Activated gamma-delta T cell treated with Interleukin-2 at 50 U/mL for 16 hours (primary cell): Measurements from ENCODE around the gene FMO5.
A peak's percentile ranks its signal among the peaks of the same experiment; 100 is the strongest.
"Not testable (repeated sequence)": the region's sequence is repeated elsewhere in the genome, so short reads cannot be mapped to it uniquely, and the experiment has no call there.

ENCODE experiments used
- DNase-seq: peaks from one replicate; pipeline ENCODE4 v3.0.0-alpha.2; 2020

FMO5 gene

GRCh38 chr1:147225193-147225730, at the start of gene FMO5:
FMO5 (minus strand) TSS chr1:147225339; CDS start chr1:147225029, 310 bp downstream.
- DNase-seq: peak; percentile 44

- DNase-seq: peak; percentile 10
Measured at GRCh38 chr1:147273409-147274336, 48.5 kb upstream of the FMO5 start.

GRCh38 chr1:147272042-147272441, 46.9 kb upstream of the FMO5 start:
- DNase-seq: no peak

GRCh38 chr1:147270721-147271120, 45.6 kb upstream of the FMO5 start:
- no peak for DNase-seq

- DNase-seq: no peak
Measured at GRCh38 chr1:147267711-147268110, 42.6 kb upstream of the FMO5 start.

GRCh38 chr1:147266381-147266780, 41.2 kb upstream of the FMO5 start:
- no peak for DNase-seq

GRCh38 chr1:147264158-147264768, 39.1 kb upstream of the FMO5 start:
- DNase-seq: no peak

- no peak for DNase-seq
Measured at GRCh38 chr1:147260956-147261355, 35.8 kb upstream of the FMO5 start.

GRCh38 chr1:147252540-147252939, 27.4 kb upstream of the FMO5 start:
- no peak for DNase-seq

- no peak for DNase-seq
Measured at GRCh38 chr1:147247656-147248238, 22.6 kb upstream of the FMO5 start.

- no peak for DNase-seq
Measured at GRCh38 chr1:147246910-147247655, 21.9 kb upstream of the FMO5 start.

GRCh38 chr1:147246044-147246690, 21.0 kb upstream of the FMO5 start:
- DNase-seq: no peak

GRCh38 chr1:147245586-147246021, 20.5 kb upstream of the FMO5 start:
- DNase-seq: no peak

- no peak for DNase-seq
Measured at GRCh38 chr1:147245129-147245528, 20.0 kb upstream of the FMO5 start.

GRCh38 chr1:147243841-147244240, 18.7 kb upstream of the FMO5 start:
- no peak for DNase-seq

- peak; percentile 16 for DNase-seq
Measured at GRCh38 chr1:147243228-147243685, 18.1 kb upstream of the FMO5 start.

GRCh38 chr1:147242449-147243227, 17.5 kb upstream of the FMO5 start, which contains the start of gene CHD1L:
CHD1L (plus strand) TSS chr1:147242684; CDS start chr1:147242704, 20 bp downstream.
- peak; percentile 92 for DNase-seq

- no peak for DNase-seq
Measured at GRCh38 chr1:147241934-147242448, 16.9 kb upstream of the FMO5 start.

GRCh38 chr1:147240131-147240721, 15.1 kb upstream of the FMO5 start:
- DNase-seq: not testable (repeated sequence)
